ENCODE data around the gene HPSE2. TPM values are rescaled to one million over a fixed set of nuclear protein-coding genes. Genes with fewer than 3 reads are reported as not detected.

The HPSE2 gene
- total RNA-seq, 2 experiments from 2014 or later: not detected

- H3K4me1 Mint-ChIP-seq: no peaks in the 10 kb centered on the region
- no peak for DNase-seq
- H3K9me3 Mint-ChIP-seq: no peaks in the 10 kb centered on the region
- no peak overlapping the region for H3K27ac Mint-ChIP-seq
- no peaks in the 10 kb centered on the region for H3K36me3 Mint-ChIP-seq
- H3K27me3 Mint-ChIP-seq: no peaks in the 10 kb centered on the region
- H3K4me3 Mint-ChIP-seq: no peak overlapping the region
These were observed 150.3 kb downstream of the HPSE2 start for GRCh38 chr10:99085358-99085757.

GRCh38 chr10:99084161-99084560 is 151.5 kb downstream of the HPSE2 start:
- no peak for DNase-seq
- Mint-ChIP-seq H3K4me3 (no peak overlapping the region), H3K27ac (no peak overlapping the region), H3K4me1 (no peaks in the 10 kb centered on the region), H3K27me3 (no peaks in the 10 kb centered on the region), H3K36me3 (no peaks in the 10 kb centered on the region), H3K9me3 (no peaks in the 10 kb centered on the region)

GRCh38 chr10:99080275-99080945 is 155.2 kb downstream of the HPSE2 start:
- Mint-ChIP-seq H3K27ac (no peak overlapping the region), H3K9me3 (no peaks in the 10 kb centered on the region), H3K36me3 (no peaks in the 10 kb centered on the region), H3K4me3 (no peak overlapping the region), H3K27me3 (peaks cover 4% of the 10 kb centered on the region), H3K4me1 (no peaks in the 10 kb centered on the region)
- DNase-seq: no peak

- Mint-ChIP-seq H3K36me3 (no peaks in the 10 kb centered on the region), H3K4me3 (no peak overlapping the region), H3K27me3 (peaks cover 7% of the 10 kb centered on the region), H3K9me3 (peaks cover 8% of the 10 kb centered on the region), H3K4me1 (no peaks in the 10 kb centered on the region), H3K27ac (no peak overlapping the region)
- no peak for DNase-seq
These were observed 173.1 kb downstream of the HPSE2 start for GRCh38 chr10:99062591-99062990.

- Mint-ChIP-seq H3K27me3 (peaks cover 7% of the 10 kb centered on the region), H3K9me3 (peaks cover 2% of the 10 kb centered on the region), H3K4me3 (no peak overlapping the region), H3K4me1 (no peaks in the 10 kb centered on the region), H3K27ac (no peak overlapping the region), H3K36me3 (no peaks in the 10 kb centered on the region)
- no peak for DNase-seq
These were observed 176.9 kb downstream of the HPSE2 start for GRCh38 chr10:99058762-99059161.

- peaks cover 7% of the 10 kb centered on the region for H3K27me3 Mint-ChIP-seq
- H3K4me1 Mint-ChIP-seq: no peaks in the 10 kb centered on the region
- peaks cover 2% of the 10 kb centered on the region for H3K9me3 Mint-ChIP-seq
- H3K36me3 Mint-ChIP-seq: no peaks in the 10 kb centered on the region
- no peak overlapping the region for H3K4me3 Mint-ChIP-seq
- H3K27ac Mint-ChIP-seq: no peak overlapping the region
- DNase-seq: no peak
These were observed 177.5 kb downstream of the HPSE2 start for GRCh38 chr10:99057936-99058690.

GRCh38 chr10:99045671-99046070 is 190.0 kb downstream of the HPSE2 start:
- no peak overlapping the region for H3K4me3 Mint-ChIP-seq
- no peaks in the 10 kb centered on the region for H3K4me1 Mint-ChIP-seq
- H3K27ac Mint-ChIP-seq: no peak overlapping the region
- H3K9me3 Mint-ChIP-seq: peaks cover 11% of the 10 kb centered on the region
- no peak for DNase-seq
- H3K27me3 Mint-ChIP-seq: no peaks in the 10 kb centered on the region
- no peaks in the 10 kb centered on the region for H3K36me3 Mint-ChIP-seq

- DNase-seq: no peak
- no peaks in the 10 kb centered on the region for H3K4me1 Mint-ChIP-seq
- no peaks in the 10 kb centered on the region for H3K36me3 Mint-ChIP-seq
- no peak overlapping the region for H3K4me3 Mint-ChIP-seq
- peaks cover 8% of the 10 kb centered on the region for H3K9me3 Mint-ChIP-seq
- no peaks in the 10 kb centered on the region for H3K27me3 Mint-ChIP-seq
- H3K27ac Mint-ChIP-seq: no peak overlapping the region
These were observed 193.4 kb downstream of the HPSE2 start for GRCh38 chr10:99042051-99042771.

- Mint-ChIP-seq H3K4me1 (no peaks in the 10 kb centered on the region), H3K4me3 (no peak overlapping the region), H3K36me3 (no peaks in the 10 kb centered on the region), H3K9me3 (peaks cover 8% of the 10 kb centered on the region), H3K27me3 (no peaks in the 10 kb centered on the region), H3K27ac (no peak overlapping the region)
- no peak for DNase-seq
These were observed 194.2 kb downstream of the HPSE2 start for GRCh38 chr10:99041468-99041867.

GRCh38 chr10:99013885-99014284 is 221.8 kb downstream of the HPSE2 start:
- DNase-seq: no peak
- Mint-ChIP-seq H3K27ac (no peak overlapping the region), H3K4me1 (no peaks in the 10 kb centered on the region), H3K36me3 (no peaks in the 10 kb centered on the region), H3K4me3 (no peak overlapping the region), H3K27me3 (peaks cover 4% of the 10 kb centered on the region), H3K9me3 (no peaks in the 10 kb centered on the region)

- Mint-ChIP-seq H3K9me3 (peaks cover 4% of the 10 kb centered on the region), H3K27ac (no peak overlapping the region), H3K4me1 (no peaks in the 10 kb centered on the region), H3K27me3 (peaks cover 4% of the 10 kb centered on the region), H3K4me3 (no peak overlapping the region), H3K36me3 (no peaks in the 10 kb centered on the region)
- DNase-seq: no peak
These were observed 225.4 kb downstream of the HPSE2 start for GRCh38 chr10:99010286-99010685.

GRCh38 chr10:99008054-99008453 is 227.6 kb downstream of the HPSE2 start:
- peaks cover 12% of the 10 kb centered on the region for H3K9me3 Mint-ChIP-seq
- no peaks in the 10 kb centered on the region for H3K36me3 Mint-ChIP-seq
- H3K4me1 Mint-ChIP-seq: no peaks in the 10 kb centered on the region
- H3K27ac Mint-ChIP-seq: no peak overlapping the region
- peaks cover 4% of the 10 kb centered on the region for H3K27me3 Mint-ChIP-seq
- DNase-seq: no peak
- H3K4me3 Mint-ChIP-seq: no peak overlapping the region

- H3K9me3 Mint-ChIP-seq: peaks cover 15% of the 10 kb centered on the region
- no peak overlapping the region for H3K4me3 Mint-ChIP-seq
- peaks cover 4% of the 10 kb centered on the region for H3K27me3 Mint-ChIP-seq
- no peaks in the 10 kb centered on the region for H3K4me1 Mint-ChIP-seq
- no peak for DNase-seq
- H3K27ac Mint-ChIP-seq: no peak overlapping the region
- H3K36me3 Mint-ChIP-seq: no peaks in the 10 kb centered on the region
These were observed 228.2 kb downstream of the HPSE2 start for GRCh38 chr10:99007457-99007856.

GRCh38 chr10:99005254-99005653 is 230.4 kb downstream of the HPSE2 start:
- Mint-ChIP-seq H3K36me3 (no peaks in the 10 kb centered on the region), H3K4me1 (no peaks in the 10 kb centered on the region), H3K4me3 (no peak overlapping the region), H3K27ac (no peak overlapping the region), H3K9me3 (peaks cover 15% of the 10 kb centered on the region), H3K27me3 (no peaks in the 10 kb centered on the region)
- DNase-seq: no peak

GRCh38 chr10:99004738-99005137 is 230.9 kb downstream of the HPSE2 start:
- no peak overlapping the region for H3K4me3 Mint-ChIP-seq
- H3K9me3 Mint-ChIP-seq: peaks cover 15% of the 10 kb centered on the region

More at GRCh38 chr10:99004738-99005137, 230.9 kb downstream of the HPSE2 start:
- no peak overlapping the region for H3K27ac Mint-ChIP-seq
- no peaks in the 10 kb centered on the region for H3K27me3 Mint-ChIP-seq
- no peaks in the 10 kb centered on the region for H3K4me1 Mint-ChIP-seq
- DNase-seq: no peak
- no peaks in the 10 kb centered on the region for H3K36me3 Mint-ChIP-seq

Data from activated naive CD8-positive, alpha-beta T cell treated with anti-CD3 and anti-CD28 coated beads for 36 hours (primary cell).